AG04449 (cell line): ENCODE results near the gene EMC9.

Experiments
- CTCF ChIA-PET: fragments of 350-600 bp; formaldehyde crosslinking; extraction: SDS; loops from one replicate; lab custom pipeline; 2021; ENCODE audit warnings: antibody characterized with exemption; lab: Yijun Ruan, JAX
- POLR2A ChIA-PET: fragments of 400-600, 350-600 bp; formaldehyde crosslinking; extraction: SDS; loops from one replicate; lab custom pipeline; 2020; ENCODE audit warnings: antibody characterized with exemption, inconsistent platforms; lab: Yijun Ruan, JAX
- DNase-seq: peaks from one replicate; pipeline ENCODE4 v3.0.0-alpha.2; 2010; ENCODE audit warnings: low read depth, low spot score
- H3K4me3 ChIP-seq: 2 replicates; pipeline ENCODE4 v1.5.1; 2011; ENCODE audit warnings: low read depth, mild to moderate bottlenecking, control low read depth, low read length
- CTCF ChIP-seq: IDR thresholded peaks from one replicate; pipeline ENCODE4 v1.5.1; 2011; ENCODE audit warnings: mild to moderate bottlenecking, moderate library complexity, low read length, control low read depth, inconsistent platforms; ENCODE audit not compliant: insufficient read depth; ENCODE audit errors: missing control alignments

EMC9 gene

DNA sequence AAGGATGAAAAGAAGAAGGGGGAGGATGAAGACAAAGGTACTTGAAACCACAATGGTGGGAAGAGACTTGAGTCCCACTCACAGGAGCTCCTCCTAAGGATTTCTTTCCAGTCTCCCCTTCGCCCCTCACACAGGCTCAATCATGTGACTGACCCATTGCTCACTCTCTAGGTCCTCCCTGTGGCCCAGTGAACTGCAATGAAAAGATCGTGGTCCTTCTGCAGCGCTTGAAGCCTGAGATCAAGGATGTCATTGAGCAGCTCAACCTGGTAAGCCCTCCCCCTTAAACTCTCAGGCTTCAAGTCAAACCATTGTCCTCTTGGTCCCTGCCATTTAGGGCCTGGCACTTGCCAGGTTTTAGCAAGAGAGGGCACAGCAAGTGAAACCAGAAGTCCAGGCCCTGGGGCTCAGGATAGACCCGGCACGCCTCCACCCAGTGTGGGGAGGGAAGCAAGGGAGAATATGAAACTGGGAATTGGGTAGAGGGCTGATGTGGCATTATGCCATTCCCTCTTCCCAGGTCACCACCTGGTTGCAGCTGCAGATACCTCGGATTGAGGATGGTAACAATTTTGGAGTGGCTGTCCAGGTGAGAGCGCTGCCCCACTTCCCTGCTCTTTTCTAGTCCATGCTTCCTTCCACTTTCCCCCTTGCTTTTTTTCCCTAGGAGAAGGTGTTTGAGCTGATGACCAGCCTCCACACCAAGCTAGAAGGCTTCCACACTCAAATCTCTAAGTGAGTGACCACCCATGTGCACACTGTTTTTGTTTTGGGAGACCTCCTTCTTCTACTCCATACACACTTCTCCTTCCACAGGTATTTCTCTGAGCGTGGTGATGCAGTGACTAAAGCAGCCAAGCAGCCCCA is 3.6 kb downstream of the EMC9 start:
- no peak for TF ChIP-seq CTCF
- no peak for DNase-seq
- no peak overlapping the region; the same call in none of the 2 replicates for H3K4me3 ChIP-seq
- ChIA-PET POLR2A (interaction anchor here (0.8 to 1.2 kb wide), 4 partner anchors 10 to 44 kb away, joined by 3 to 6 read pairs (median 4); partner anchors contain the start of genes DCAF11, NRL, PCK2 and RNF31), CTCF (interaction anchor here (0.6 to 3.3 kb wide), 10 partner anchors 9 to 1079 kb away, joined by 3 to 16 read pairs (median 4); partner anchors contain the start of genes DCAF11, IRF9, NRL and PSME2)

- ChIA-PET POLR2A (interaction anchor here (0.8 to 1.7 kb wide), 6 partner anchors 10 to 105 kb away, joined by 3 to 14 read pairs (median 5); partner anchors contain the start of genes DCAF11, NRL, PCK2 and PSME2), CTCF (interaction anchor here (0.8 to 3.3 kb wide), 7 partner anchors 10 to 171 kb away, joined by 3 to 16 read pairs (median 11); partner anchors contain the start of genes CIDEB, DCAF11, IRF9 and NRL)
- no peak for DNase-seq
These were observed 4.5 kb downstream of the EMC9 start for GRCh38 chr14:24136684-24137528.

GRCh38 chr14:24135834-24136683 is 5.3 kb downstream of the EMC9 start, which contains the start of gene PSME1:
Gene PSME1 (plus strand): TSS chr14:24136194. CDS start chr14:24136263, 69 bp downstream.
- CTCF ChIA-PET = interaction anchor here (1.1 to 3.3 kb wide), 7 partner anchors 11 to 174 kb away, joined by 3 to 16 read pairs (median 11); partner anchors contain the start of genes CIDEB, IRF9, PSME2 and RNF31

More at GRCh38 chr14:24136684-24137528, 4.5 kb downstream of the EMC9 start:
- no peak for TF ChIP-seq CTCF
- peak overlapping the region; percentile 73 for H3K4me3 ChIP-seq

DNA sequence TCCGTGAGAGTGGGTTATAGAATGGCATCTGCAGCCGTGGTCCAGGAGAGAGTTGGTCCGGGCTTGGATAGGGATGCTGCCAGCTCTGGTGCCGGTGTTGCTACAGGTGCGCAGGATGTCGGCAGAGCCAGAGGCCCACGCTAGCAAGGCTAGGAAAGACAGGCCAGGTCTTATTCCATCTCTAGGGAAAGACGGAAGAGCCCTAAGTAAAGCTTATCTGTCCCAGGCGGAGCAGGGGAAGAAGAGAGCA is 5.9 kb downstream of the EMC9 start:
- no peak for DNase-seq
- no peak for TF ChIP-seq CTCF
- H3K4me3 ChIP-seq = peak overlapping the region; percentile 73
- ChIA-PET POLR2A (interaction anchor here (0.5 to 1.7 kb wide), 4 partner anchors 12 to 42 kb away, joined by 3 to 14 read pairs (median 8); partner anchors contain the start of genes DCAF11, NRL, PCK2 and PSME2), CTCF (interaction anchor here (1.1 to 3.3 kb wide), 5 partner anchors 27 to 175 kb away, joined by 3 to 16 read pairs (median 5); partner anchors contain the start of gene CIDEB)

More at GRCh38 chr14:24135834-24136683, 5.3 kb downstream of the EMC9 start, which contains the start of gene PSME1:
- DNase-seq = no peak
- POLR2A ChIA-PET = interaction anchor here (0.5 to 1.7 kb wide), 7 partner anchors 9 to 106 kb away, joined by 3 to 14 read pairs (median 4); partner anchors contain the start of genes DCAF11, NRL, PCK2 and PSME2
- TF ChIP-seq CTCF = no peak
- H3K4me3 ChIP-seq = peak within 1 kb of the TSS; percentile 73

DNA sequence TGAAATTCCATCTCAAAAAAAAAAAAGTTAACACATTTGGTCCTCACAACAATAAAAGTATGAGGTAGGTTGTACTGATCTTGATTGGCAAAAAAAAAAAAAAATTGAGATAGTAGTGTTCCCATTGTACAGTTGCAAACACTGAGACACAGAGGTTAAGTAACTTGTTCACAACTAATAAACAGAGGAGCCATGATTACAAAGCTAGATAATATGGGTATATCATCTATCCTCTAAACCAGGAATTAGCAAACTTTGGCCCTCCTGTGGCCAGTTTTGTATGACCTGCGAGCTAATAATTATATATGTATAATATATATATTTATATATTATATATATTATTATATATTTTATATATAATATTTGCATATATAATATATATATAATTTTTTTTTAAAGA is 7.7 kb downstream of the EMC9 start:
- H3K4me3 ChIP-seq = no peak overlapping the region
- POLR2A ChIA-PET = no interaction called here
- TF ChIP-seq CTCF = no peak
- DNase-seq = no peak
- CTCF ChIA-PET = interaction anchor here (0.8 to 2.0 kb wide), 6 partner anchors 13 to 75 kb away, joined by 3 to 8 read pairs (median 4); partner anchors contain the start of genes IRF9, NRL and PSME2
